Measurements from ENCODE around the gene TDRD7. TPM values are rescaled to one million over a fixed set of nuclear protein-coding genes. Genes with fewer than 3 reads are reported as not detected.
A peak's percentile ranks its signal among the peaks of the same experiment; 100 is the strongest.

The TDRD7 gene
- total and polyA plus RNA-seq, 2 of the 13 experiments (the other 11 are each of a cell fraction or from before 2014, with no cell fraction given): 9.8 to 15.5 TPM

- TF ChIP-seq IRF1 (CRISPR knock-in tag; IDR thresholded peaks at IDR 0.05; ENCODE audit: low read depth) (no peak), ZNF678 (CRISPR knock-in tag; IDR thresholded peaks at IDR 0.05) (no peak), WIZ (CRISPR knock-in tag; IDR thresholded peaks at IDR 0.05) (no peak), RNF219 (CRISPR knock-in tag; IDR thresholded peaks at IDR 0.05) (no peak), ZSCAN5A (CRISPR knock-in tag; IDR thresholded peaks at IDR 0.05; ENCODE audit: borderline replicate concordance) (no peak), HNF4A (CRISPR knock-in tag; IDR thresholded peaks at IDR 0.05) (peak; percentile 63), HNRNPL (IDR thresholded peaks at IDR 0.05; ENCODE audit: low read depth, low read length) (no peak), ZNF367 (CRISPR knock-in tag; IDR thresholded peaks at IDR 0.05; ENCODE audit: borderline replicate concordance) (no peak), NR0B2 (CRISPR knock-in tag; IDR thresholded peaks at IDR 0.05) (no peak), CEBPB (IDR thresholded peaks at IDR 0.05; ENCODE audit: borderline replicate concordance, low read depth, low read length) (no peak), SSRP1 (CRISPR knock-in tag; IDR thresholded peaks at IDR 0.05) (0 out of 2 replicates have a peak, but pooled peaks have one; percentile 56), RARA (CRISPR knock-in tag; IDR thresholded peaks at IDR 0.05) (peak; percentile 70), STAT5B (CRISPR knock-in tag; IDR thresholded peaks at IDR 0.05) (no peak), ZNF605 (CRISPR knock-in tag; IDR thresholded peaks at IDR 0.05) (peak; percentile 55; the same call in 1 of the 2 replicates), U2AF2 (IDR thresholded peaks at IDR 0.05; ENCODE audit: low read depth, low read length) (no peak), ZFAT (CRISPR knock-in tag; conservative IDR thresholded peaks at IDR 0.05) (no peak), ZC3H4 (CRISPR knock-in tag; IDR thresholded peaks at IDR 0.05; ENCODE audit: borderline replicate concordance) (no peak), ZNF335 (CRISPR knock-in tag; IDR thresholded peaks at IDR 0.05) (peak; percentile 57; the same call in 1 of the 2 replicates), ZNF772 (CRISPR knock-in tag; IDR thresholded peaks at IDR 0.05) (no peak), IKZF1 (IDR thresholded peaks at IDR 0.05) (no peak), SRSF4 (IDR thresholded peaks at IDR 0.05; ENCODE audit: low read depth, low read length, poor library complexity, severe bottlenecking) (no peak), CHD2 (IDR thresholded peaks at IDR 0.05; ENCODE audit: low read depth, low read length) (no peak), TBX2 (CRISPR knock-in tag; IDR thresholded peaks at IDR 0.05; ENCODE audit: borderline replicate concordance) (peak; percentile 84), MBD4 (IDR thresholded peaks at IDR 0.05; ENCODE audit: borderline replicate concordance, low read length) (no peak), TSC22D2 (CRISPR knock-in tag; IDR thresholded peaks at IDR 0.05; ENCODE audit: borderline replicate concordance) (no peak), ZNF160 (CRISPR knock-in tag; IDR thresholded peaks at IDR 0.05) (no peak), NKX3-1 (CRISPR knock-in tag; IDR thresholded peaks at IDR 0.05) (no peak), MZF1 (CRISPR knock-in tag; IDR thresholded peaks at IDR 0.05; ENCODE audit: borderline replicate concordance) (no peak), ZNF441 (CRISPR knock-in tag; IDR thresholded peaks at IDR 0.05; ENCODE audit: borderline replicate concordance) (peak; percentile 86), ZSCAN30 (CRISPR knock-in tag; IDR thresholded peaks at IDR 0.05) (no peak)
Observed at GRCh38 chr9:97394881-97395280, 17.0 kb upstream of the TDRD7 start (continued).

Measured in HepG2 (cell line).